Measurements from ENCODE around the gene BFSP2.

- no peak for TF ChIP-seq EZH2 (IDR thresholded peaks at IDR 0.05; ENCODE audit: insufficient read depth, poor library complexity, severe bottlenecking)
- no peak for TF ChIP-seq EZH2phosphoT487 (IDR thresholded peaks at IDR 0.05; ENCODE audit: insufficient read depth, low read depth)
Measured at GRCh38 chr3:133452641-133453319, 52.9 kb downstream of the BFSP2 start.

All from GM23248 (cell line).